HepG2 (cell line): ENCODE data around the gene ACVR2A. TPM values are rescaled to one million over a fixed set of nuclear protein-coding genes. Genes with fewer than 3 reads are reported as not detected.
A peak's percentile ranks its signal among the peaks of the same experiment; 100 is the strongest.

Source experiments
- ATAC-seq: fragments of 200-7000 bp; cut with Tn5 transposase; 3 replicates; pipeline ENCODE4 v1.9.1; 2020; ENCODE audit warnings: mild to moderate bottlenecking, moderate library complexity
- BruUV-seq: library from RNA; stranded (reverse); fragments of 400-500 nt; replicated peaks from 2 replicates; lab custom pipeline; 2021; lab: Mats Ljungman, UMichigan
- CTCF ChIA-PET: fragments of 300-600 bp; formaldehyde crosslinking; extraction: SDS; loops from one replicate; lab custom pipeline; 2021; ENCODE audit warnings: low total read pairs, inconsistent platforms, low intra/inter-chr PET ratio; lab: Yijun Ruan, JAX
- POLR2A ChIA-PET: fragments of 350-600 bp; sonication (Branson Sonifier 250); formaldehyde crosslinking; loops from one replicate; lab custom pipeline; 2020; ENCODE audit warnings: antibody characterized with exemption, inconsistent platforms; lab: Yijun Ruan, JAX
- DNase-seq: peaks from one replicate; pipeline ENCODE4 v3.0.0-alpha.2; 2015; ENCODE audit warnings: low spot score
- FAIRE-seq: peaks from 3 replicates; lab custom pipeline; 2011; peaks lifted over from hg19 to GRCh38; lab: Jason Lieb, UNC
- H2AFZ ChIP-seq: one replicate; pipeline ENCODE4 v1.6.1; 2011; ENCODE audit warnings: low read length, inconsistent platforms
- H3K27ac ChIP-seq: fragments of 300-600 bp; 3 replicates; pipeline ENCODE4 v1.8.0; 2011; ENCODE audit warnings: mixed run types, mild to moderate bottlenecking, mixed read lengths, low read length, inconsistent platforms; ENCODE audit not compliant: insufficient read depth; ENCODE audit errors: extremely low read length
- H3K27me3 ChIP-seq, 2 experiments: fragments of 200-600 bp in 1 of 2; 2 replicates in 1 of 2; 3 replicates in 1 of 2; pipeline versions ENCODE4 v1.6.0 to v1.8.0; 2011; ENCODE audit warnings: low read length in 2 of 2, mild to moderate bottlenecking in 2 of 2, moderate library complexity in 2 of 2, inconsistent platforms in 1 of 2; ENCODE audit not compliant: insufficient read depth in 2 of 2, control insufficient read depth in 1 of 2
- H3K36me3 ChIP-seq, 2 experiments: fragments of 200-600 bp in 1 of 2; replicated peaks in 1 of 2; 2 replicates in 1 of 2; 3 replicates in 1 of 2; pipeline versions ENCODE4 v1.5.1 to v1.8.0; 2011; ENCODE audit warnings: low read length in 2 of 2, inconsistent platforms in 1 of 2; ENCODE audit not compliant: insufficient read depth in 2 of 2, control insufficient read depth in 1 of 2
- H3K4me1 ChIP-seq: 2 replicates; pipeline ENCODE4 v1.5.1; 2012; ENCODE audit warnings: low read length, inconsistent platforms; ENCODE audit not compliant: insufficient read depth
- H3K4me2 ChIP-seq: 2 replicates; pipeline ENCODE4 v1.6.0; 2011; ENCODE audit warnings: low read depth, low read length, inconsistent platforms
- H3K4me3 ChIP-seq, 3 experiments: fragments of 200-600 bp in 1 of 3; sonication (generic), shearing (Covaris generic) in 1 of 3; replicated peaks in 1 of 3; 2 replicates each; pipeline ENCODE4 v1.5.1; 2011 to 2016; ENCODE audit warnings: low read length in 3 of 3, inconsistent platforms in 2 of 3, low read depth in 2 of 3, mild to moderate bottlenecking in 2 of 3, control low read depth in 1 of 3, mixed read lengths in 1 of 3; ENCODE audit not compliant: insufficient read depth in 1 of 3
- H3K79me2 ChIP-seq: one replicate; pipeline ENCODE4 v1.6.1; 2011; ENCODE audit warnings: low read length, inconsistent platforms; ENCODE audit not compliant: insufficient read depth
- H3K9ac ChIP-seq: 2 replicates; pipeline ENCODE4 v1.6.0; 2011; ENCODE audit warnings: mild to moderate bottlenecking, low read depth, low read length, inconsistent platforms; ENCODE audit not compliant: insufficient read depth
- H3K9me3 ChIP-seq: 2 replicates; pipeline ENCODE4 v1.5.1; 2012; ENCODE audit warnings: mild to moderate bottlenecking, low read length
- H4K20me1 ChIP-seq: 2 replicates; pipeline ENCODE4 v1.6.0; 2011; ENCODE audit warnings: inconsistent platforms, mild to moderate bottlenecking, low read length, moderate library complexity; ENCODE audit not compliant: insufficient read depth
- CEBPG ChIP-seq: IDR thresholded peaks from 2 replicates; pipeline ENCODE4 v1.6.1; 2016
- ELF3 ChIP-seq: IDR thresholded peaks from 2 replicates; pipeline ENCODE4 v1.6.1; 2016; ENCODE audit warnings: missing genetic modification reagents, missing compliant biosample characterization
- ETV6 ChIP-seq: sonication (generic); formaldehyde crosslinking; conservative IDR thresholded peaks from 2 replicates; pipeline ENCODE4 v1.4.0; 2020; ENCODE audit warnings: missing genetic modification reagents
- FOXA3 ChIP-seq: IDR thresholded peaks from 2 replicates; pipeline ENCODE4 v1.6.1; 2016; ENCODE audit warnings: missing genetic modification reagents, missing compliant biosample characterization
- GATA4 ChIP-seq: sonication (generic); IDR thresholded peaks from 2 replicates; pipeline ENCODE4 v1.6.1; 2016; ENCODE audit warnings: antibody characterized with exemption, low read depth, borderline replicate concordance
- HOXA9 ChIP-seq: sonication (generic); formaldehyde crosslinking; IDR thresholded peaks from 2 replicates; pipeline ENCODE4 v1.8.1; 2022; ENCODE audit warnings: missing genetic modification reagents, mild to moderate bottlenecking, moderate library complexity, borderline replicate concordance
- ISX ChIP-seq: sonication (generic); formaldehyde crosslinking; conservative IDR thresholded peaks from 2 replicates; pipeline ENCODE4 v1.5.0; 2020; ENCODE audit warnings: missing genetic modification reagents
- KLF11 ChIP-seq: IDR thresholded peaks from 2 replicates; pipeline ENCODE4 v1.6.1; 2016; ENCODE audit warnings: missing compliant biosample characterization
- KLF9 ChIP-seq: IDR thresholded peaks from 2 replicates; pipeline ENCODE4 v1.6.1; 2016; ENCODE audit warnings: low read depth
- MAF1 ChIP-seq: sonication (generic); formaldehyde crosslinking; IDR thresholded peaks from 2 replicates; pipeline ENCODE4 v1.5.0; 2020; ENCODE audit warnings: missing genetic modification reagents, borderline replicate concordance
- MAFK ChIP-seq, 2 experiments: IDR thresholded peaks in 1 of 2; conservative IDR thresholded peaks in 1 of 2; 2 replicates each; pipeline ENCODE4 v1.6.1; 2011; ENCODE audit warnings: improper control_type of control experiment in 2 of 2, low read length in 2 of 2
- MEIS2 ChIP-seq: sonication (generic); formaldehyde crosslinking; IDR thresholded peaks from 2 replicates; pipeline ENCODE4 v1.9.0; 2021; ENCODE audit warnings: mild to moderate bottlenecking, missing genetic modification reagents
- NCOR1 ChIP-seq: fragments of 200-600 bp; sonication (generic); IDR thresholded peaks from 2 replicates; pipeline ENCODE4 v1.7.0; 2017; ENCODE audit warnings: antibody characterized with exemption, low read length, borderline replicate concordance
- NFIC ChIP-seq: IDR thresholded peaks from 2 replicates; pipeline ENCODE4 v1.6.1; 2012; ENCODE audit warnings: mild to moderate bottlenecking, low read length, inconsistent platforms
- NPAS2 ChIP-seq: sonication (generic); formaldehyde crosslinking; IDR thresholded peaks from 2 replicates; pipeline ENCODE4 v1.8.0; 2022; ENCODE audit warnings: mild to moderate bottlenecking, missing genetic modification reagents, borderline replicate concordance
- NR2F2 ChIP-seq: IDR thresholded peaks from 2 replicates; pipeline ENCODE4 v1.6.1; 2012; ENCODE audit warnings: low read depth, inconsistent platforms, borderline replicate concordance
- TFAP4 ChIP-seq: sonication (generic); IDR thresholded peaks from 2 replicates; pipeline ENCODE4 v1.6.1; 2016; ENCODE audit warnings: low read depth, borderline replicate concordance
- THAP11 ChIP-seq: IDR thresholded peaks from 2 replicates; pipeline ENCODE4 v1.6.1; 2016; ENCODE audit warnings: missing biosample characterization, missing genetic modification reagents
- ZNF10 ChIP-seq: sonication (generic); formaldehyde crosslinking; IDR thresholded peaks from 2 replicates; pipeline ENCODE4 v1.4.0; 2020; ENCODE audit warnings: mild to moderate bottlenecking, low read depth, missing genetic modification reagents, borderline replicate concordance
- ZNF136 ChIP-seq: sonication (generic); formaldehyde crosslinking; IDR thresholded peaks from 2 replicates; pipeline ENCODE4 v1.8.1; 2022; ENCODE audit warnings: low read depth, mild to moderate bottlenecking, moderate library complexity, missing genetic modification reagents
- ZNF264 ChIP-seq: sonication (generic); formaldehyde crosslinking; IDR thresholded peaks from 2 replicates; pipeline ENCODE4 v1.4.0; 2020; ENCODE audit warnings: missing genetic modification reagents
- ZNF414 ChIP-seq: sonication (generic); formaldehyde crosslinking; IDR thresholded peaks from 2 replicates; pipeline ENCODE4 v1.5.0; 2020; ENCODE audit warnings: missing genetic modification reagents
- ZNF776 ChIP-seq: sonication (generic); formaldehyde crosslinking; IDR thresholded peaks from 2 replicates; pipeline ENCODE4 v1.4.0; 2020; ENCODE audit warnings: mild to moderate bottlenecking, missing genetic modification reagents
- ZNF792 ChIP-seq: IDR thresholded peaks from 2 replicates; pipeline ENCODE4 v1.6.1; 2016
- WGBS: methylation state at CpG from one replicate; pipeline ENCODE4 v1.1.6; 2017; ENCODE audit warnings: low lambda C conversion rate; 5-methylcytosine and 5-hydroxymethylcytosine counted together
- in situ Hi-C: cut with HindIII; loops from 2 replicates; pipeline ENCODE4 v1.10.0; 2017; ENCODE audit warnings: low pct_unique_long_range_greater_than_20kb; ENCODE audit not compliant: extremely low pct_ligation_motif_present
- intact Hi-C: fragments of 100-400 bp; cut with micrococcal nuclease; formaldehyde crosslinking; loops from one replicate; pipeline ENCODE4 v1.10.0; 2022; ENCODE audit not compliant: unreplicated experiment
- polyA plus RNA-seq, 8 experiments: library from polyadenylated mRNA; depleted of rRNA in 3 of 8; stranded (reverse) in 7 of 8; unstranded in 1 of 8; fragments of >200 nt; fragmentation: Illumina TruSeq in 4 of 8; extraction: Trizol in 4 of 8; gene quantifications; 2 replicates each; pipeline versions ENCODE4 v1.2.1 to v1.2.3, GENCODE V29; 2011 to 2016; ENCODE audit warnings: low read depth in 4 of 8, missing spikeins in 1 of 8, mixed read lengths in 1 of 8; ENCODE audit not compliant: insufficient read depth in 1 of 8
- total RNA-seq, 5 experiments: library from RNA; depleted of rRNA; stranded (reverse); fragments of >200 nt; fragmentation: Illumina TruSeq; extraction: Trizol; gene quantifications; 2 replicates each; pipeline ENCODE4 v1.2.3, GENCODE V29; 2016; ENCODE audit warnings: low read depth in 1 of 5

The ACVR2A gene
- total and polyA plus RNA-seq, 2 of the 13 experiments (the other 11 are each of a cell fraction or from before 2014, with no cell fraction given) = 8.3 to 18.0 TPM

DNA sequence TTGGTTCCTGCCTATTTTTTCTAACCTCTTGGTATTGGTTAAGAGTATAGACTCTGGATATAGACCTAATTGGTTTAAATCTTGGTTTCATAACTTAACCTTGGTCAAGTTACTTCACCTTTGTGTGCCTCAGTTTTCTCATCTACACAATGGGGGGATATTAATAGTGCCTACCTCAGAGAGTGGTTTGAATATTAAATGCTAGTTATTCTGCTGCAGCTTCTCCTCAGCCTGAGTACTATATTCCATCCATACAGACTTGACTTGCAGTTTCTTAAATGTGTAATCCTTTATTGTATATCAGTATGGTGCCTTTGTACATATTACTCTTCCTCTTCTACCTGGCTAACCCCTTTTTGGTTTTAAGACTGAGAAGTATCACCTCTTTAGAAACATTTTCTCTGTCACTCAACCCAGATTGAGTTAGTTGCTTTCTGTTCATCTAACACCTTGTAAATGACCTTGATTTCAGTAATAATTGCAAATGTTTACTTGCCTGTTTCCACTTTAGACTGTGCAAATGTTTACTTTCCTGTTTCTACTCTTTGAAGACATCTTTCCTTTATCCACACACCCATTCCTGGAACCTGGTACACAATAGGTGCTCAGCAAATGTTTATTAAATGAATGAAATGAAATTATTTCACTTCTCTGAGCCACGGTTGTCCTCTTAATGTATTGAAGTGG is 6.6 kb downstream of the ACVR2A start:
- peak; percentile 22 for DNase-seq
- Histone ChIP-seq H3K4me2 (peak overlapping the region; percentile 40), H3K27ac (no peak overlapping the region), H3K79me2 (peaks cover 100% of the 10 kb centered on the region), H3K36me3 (no peaks in the 10 kb centered on the region), H4K20me1 (peaks cover 6% of the 10 kb centered on the region; the same call in 1 of the 2 replicates), H3K27me3 (no peaks in the 10 kb centered on the region), H3K4me1 (peaks cover 81% of the 10 kb centered on the region), H3K4me3 (no peak overlapping the region; a peak in 1 of 6 replicates), H2AFZ (no peak overlapping the region), H3K9ac (no peak overlapping the region), H3K9me3 (no peaks in the 10 kb centered on the region)
- WGBS = 18% methylated on average over 1 of the region's 1 CpG
- no peak for FAIRE-seq
- peak; percentile 34 for ATAC-seq
- CTCF ChIA-PET = no interaction called here
- in situ Hi-C loops (no loop called here), intact Hi-C loops (no loop called here)
- POLR2A ChIA-PET = no interaction called here
- no TSS peak for BruUV-seq
- TF ChIP-seq ZNF414 (CRISPR knock-in tag) (no peak), CEBPG (peak; percentile 44; the same call in 1 of the 2 replicates), ZNF10 (CRISPR knock-in tag) (no peak), ZNF792 (CRISPR knock-in tag) (no peak), NR2F2 (no peak), GATA4 (no peak), FOXA3 (CRISPR knock-in tag) (peak; percentile 94), ETV6 (CRISPR knock-in tag) (no peak), KLF11 (CRISPR knock-in tag) (no peak), ZNF264 (CRISPR knock-in tag) (no peak), MAFK (conservative IDR thresholded peaks at IDR 0.05 in 1 of 2, IDR thresholded peaks at IDR 0.05 in 1 of 2; ENCODE audit: low read length in 2 of 2) (no peak), ZNF136 (CRISPR knock-in tag) (no peak), MAF1 (CRISPR knock-in tag) (no peak), THAP11 (CRISPR knock-in tag) (peak; percentile 42; the same call in 1 of the 2 replicates), ZNF776 (CRISPR knock-in tag) (no peak), NFIC (peak; percentile 84; the same call in 1 of the 2 replicates), NCOR1 (no peak), ELF3 (CRISPR knock-in tag) (peak; percentile 82), KLF9 (CRISPR knock-in tag) (no peak), HOXA9 (no peak), NPAS2 (no peak), MEIS2 (CRISPR knock-in tag) (no peak), ISX (CRISPR knock-in tag) (no peak), TFAP4 (no peak)
